ENCODE results near the gene CNTN2. TPM values are rescaled to one million over a fixed set of nuclear protein-coding genes. Genes with fewer than 3 reads are reported as not detected.

CNTN2 gene
- total and polyA plus RNA-seq, 9 donors: 0.02 to 0.37 (median 0.19) TPM; not detected in 3

- no peak overlapping the region for H3K27ac ChIP-seq
- intact Hi-C loops (cut with DNase I): loop anchor here in 3 of 4 donors (5.0 kb wide), 2 partner anchors 82 to 87 kb away; no protein-coding TSS in a partner anchor
- 80 to 84% (median 83%) methylated on average over 11 of the region's 11 CpGs for WGBS, 3 donors
- no peak overlapping the region for H3K4me3 ChIP-seq
- no peak for DNase-seq
- no peaks in the 10 kb centered on the region for H3K4me1 ChIP-seq (ENCODE audit: insufficient read depth)
- no peaks in the 10 kb centered on the region for H3K9me3 ChIP-seq
- H3K36me3 ChIP-seq: no peaks in the 10 kb centered on the region
- TF ChIP-seq POLR2A (IDR thresholded peaks at IDR 0.05) (no peak), EP300 (IDR thresholded peaks at IDR 0.05) (no peak)
- TF ChIP-seq, protein P1, sequence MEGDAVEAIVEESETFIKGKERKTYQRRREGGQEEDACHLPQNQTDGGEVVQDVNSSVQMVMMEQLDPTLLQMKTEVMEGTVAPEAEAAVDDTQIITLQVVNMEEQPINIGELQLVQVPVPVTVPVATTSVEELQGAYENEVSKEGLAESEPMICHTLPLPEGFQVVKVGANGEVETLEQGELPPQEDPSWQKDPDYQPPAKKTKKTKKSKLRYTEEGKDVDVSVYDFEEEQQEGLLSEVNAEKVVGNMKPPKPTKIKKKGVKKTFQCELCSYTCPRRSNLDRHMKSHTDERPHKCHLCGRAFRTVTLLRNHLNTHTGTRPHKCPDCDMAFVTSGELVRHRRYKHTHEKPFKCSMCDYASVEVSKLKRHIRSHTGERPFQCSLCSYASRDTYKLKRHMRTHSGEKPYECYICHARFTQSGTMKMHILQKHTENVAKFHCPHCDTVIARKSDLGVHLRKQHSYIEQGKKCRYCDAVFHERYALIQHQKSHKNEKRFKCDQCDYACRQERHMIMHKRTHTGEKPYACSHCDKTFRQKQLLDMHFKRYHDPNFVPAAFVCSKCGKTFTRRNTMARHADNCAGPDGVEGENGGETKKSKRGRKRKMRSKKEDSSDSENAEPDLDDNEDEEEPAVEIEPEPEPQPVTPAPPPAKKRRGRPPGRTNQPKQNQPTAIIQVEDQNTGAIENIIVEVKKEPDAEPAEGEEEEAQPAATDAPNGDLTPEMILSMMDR (IDR thresholded peaks at IDR 0.05): no peak
- no peaks in the 10 kb centered on the region for H3K27me3 ChIP-seq
These were observed 21.3 kb downstream of the CNTN2 start for GRCh38 chr1:205064301-205064700.

- no peaks in the 10 kb centered on the region for H3K9me3 ChIP-seq
- DNase-seq: no peak
- H3K36me3 ChIP-seq: no peaks in the 10 kb centered on the region
- no peaks in the 10 kb centered on the region for H3K4me1 ChIP-seq (ENCODE audit: insufficient read depth)
- WGBS, 3 donors: 92 to 94% (median 92%) methylated on average over 9 of the region's 9 CpGs
- TF ChIP-seq POLR2A (IDR thresholded peaks at IDR 0.05): no peak
- no peak for TF ChIP-seq EP300 (IDR thresholded peaks at IDR 0.05)
- TF ChIP-seq, protein P1 (IDR thresholded peaks at IDR 0.05): no peak
- no peak overlapping the region for H3K4me3 ChIP-seq
- intact Hi-C loops (cut with DNase I): loop anchor here in 3 of 4 donors (5.0 kb wide), 2 partner anchors 83 to 88 kb away; no protein-coding TSS in a partner anchor
- no peaks in the 10 kb centered on the region for H3K27me3 ChIP-seq
- no peak overlapping the region for H3K27ac ChIP-seq
These were observed 21.8 kb downstream of the CNTN2 start for GRCh38 chr1:205064741-205065316.

- intact Hi-C loops (cut with DNase I): no loop called here
- DNase-seq: no peak
- no peaks in the 10 kb centered on the region for H3K4me1 ChIP-seq (ENCODE audit: insufficient read depth)
- no peak overlapping the region for H3K4me3 ChIP-seq
- H3K27ac ChIP-seq: no peak overlapping the region
- H3K36me3 ChIP-seq: no peaks in the 10 kb centered on the region
- H3K27me3 ChIP-seq: no peaks in the 10 kb centered on the region
- H3K9me3 ChIP-seq: no peaks in the 10 kb centered on the region
- no peak for TF ChIP-seq POLR2A (IDR thresholded peaks at IDR 0.05)
- no peak for TF ChIP-seq EP300 (IDR thresholded peaks at IDR 0.05)
- TF ChIP-seq, protein P1 (IDR thresholded peaks at IDR 0.05): no peak
- WGBS, 3 donors: 85 to 92% (median 88%) methylated on average over 14 of the region's 14 CpGs
These were observed 22.7 kb downstream of the CNTN2 start for GRCh38 chr1:205065666-205066065.

- Histone ChIP-seq H3K4me1 (ENCODE audit: insufficient read depth) (no peaks in the 10 kb centered on the region), H3K4me3 (no peak overlapping the region), H3K27me3 (no peaks in the 10 kb centered on the region), H3K9me3 (no peaks in the 10 kb centered on the region), H3K27ac (no peak overlapping the region), H3K36me3 (no peaks in the 10 kb centered on the region)
- intact Hi-C loops (cut with DNase I): no loop called here
- no peak for DNase-seq
- TF ChIP-seq, protein P1 (IDR thresholded peaks at IDR 0.05): no peak
- TF ChIP-seq EP300 (IDR thresholded peaks at IDR 0.05) (no peak), POLR2A (IDR thresholded peaks at IDR 0.05) (no peak)
- 62 to 82% (median 77%) methylated on average over 13 of the region's 13 CpGs for WGBS, 3 donors
These were observed 23.3 kb downstream of the CNTN2 start for GRCh38 chr1:205066141-205066818.

All from ovary (tissue), 9 donors.